GM12891 (cell line): ENCODE measurements around the gene FAM193A.

ENCODE experiments used
- PAX5 ChIP-seq: IDR thresholded peaks from 2 replicates; pipeline ENCODE4 v1.6.1; 2011; ENCODE audit warnings: low read length, moderate library complexity, mild to moderate bottlenecking; ENCODE audit not compliant: insufficient read depth, severe bottlenecking
- POLR2A ChIP-seq: IDR thresholded peaks from 2 replicates; pipeline ENCODE4 v1.6.1; 2011; ENCODE audit warnings: low read depth, low read length, control low read depth
- POLR2AphosphoS5 ChIP-seq: IDR thresholded peaks from 2 replicates; pipeline ENCODE4 v1.6.1; 2011; ENCODE audit warnings: low read depth, low read length, control low read depth

- TF ChIP-seq POLR2A (no peak), POLR2AphosphoS5 (peak; percentile 26; the same call in 1 of the 2 replicates), PAX5 (no peak)
Measured at GRCh38 chr4:2516635-2517034, 19.8 kb upstream of the FAM193A start.
